Endometrium (tissue), 2 donors: Measurements from ENCODE around the gene PLAA.
A peak's percentile ranks its signal among the peaks of the same experiment; 100 is the strongest.
"Not testable (repeated sequence)": the region's sequence is repeated elsewhere in the genome, so short reads cannot be mapped to it uniquely, and the experiment has no call there.

Experiments
- FAIRE-seq: peaks from 2 replicates; lab custom pipeline; 2012; peaks lifted over from hg19 to GRCh38; lab: Jason Lieb, UNC
- donor health status: control.
- donor health status: control.

The PLAA gene

DNA sequence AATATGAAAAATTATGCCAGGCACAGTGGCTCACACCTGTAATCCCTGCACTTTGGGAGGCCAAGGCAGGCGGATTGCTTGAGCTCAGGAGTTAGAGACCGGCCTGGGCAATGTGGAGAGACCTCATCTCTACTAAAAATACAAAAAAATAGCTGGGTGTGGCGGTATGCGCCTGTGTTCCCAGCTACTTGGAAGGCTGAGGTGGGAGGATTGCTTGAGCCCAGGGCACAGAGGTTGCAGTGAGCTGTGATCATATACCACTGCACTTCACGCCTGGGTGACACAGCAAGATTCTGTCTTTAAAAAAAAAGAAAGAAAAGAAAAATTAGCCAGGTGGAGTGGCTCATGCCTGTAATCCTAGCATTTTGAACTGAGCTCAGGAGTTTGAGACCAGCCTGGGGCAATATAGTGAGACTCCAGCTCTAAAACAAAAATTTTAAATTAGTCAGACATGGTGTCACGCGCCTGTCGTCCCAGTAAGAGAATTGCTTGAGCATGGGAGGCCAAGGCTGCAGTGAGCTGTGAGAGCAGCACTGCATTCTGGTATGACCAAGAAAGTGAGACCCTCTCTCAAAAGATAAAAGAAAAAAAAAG lies 18.0 kb downstream of the PLAA start:
- FAIRE-seq, result no peak

GRCh38 chr9:26925609-26926008 lies 21.4 kb downstream of the PLAA start:
- FAIRE-seq, result no peak

- no peak for FAIRE-seq
Observed at GRCh38 chr9:26919698-26920097, 27.3 kb downstream of the PLAA start.

DNA sequence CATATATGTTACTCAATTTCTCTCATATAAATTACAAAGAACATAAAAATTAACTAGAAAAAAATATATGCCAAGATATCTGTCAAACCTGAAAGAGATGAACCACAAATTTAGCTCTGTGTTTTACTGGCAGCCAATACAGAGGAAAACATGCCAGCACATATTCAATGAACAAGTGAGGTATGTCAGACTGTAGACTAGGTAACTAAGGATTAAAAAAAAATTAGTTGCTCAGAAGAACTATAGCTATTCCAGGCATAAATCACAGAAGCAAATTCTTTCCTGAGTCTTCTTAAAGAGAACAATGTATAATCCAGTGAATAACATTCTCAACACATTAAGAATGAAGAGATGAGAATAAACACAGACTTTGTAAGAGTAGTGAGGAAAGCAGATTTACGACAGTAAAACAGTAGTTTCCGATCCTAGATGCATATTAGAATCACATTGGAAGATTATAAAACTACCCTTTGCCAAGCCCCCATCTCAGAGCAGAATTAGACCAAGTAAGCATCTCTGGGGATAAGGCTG lies 33.8 kb downstream of the PLAA start:
- no peak for FAIRE-seq

DNA sequence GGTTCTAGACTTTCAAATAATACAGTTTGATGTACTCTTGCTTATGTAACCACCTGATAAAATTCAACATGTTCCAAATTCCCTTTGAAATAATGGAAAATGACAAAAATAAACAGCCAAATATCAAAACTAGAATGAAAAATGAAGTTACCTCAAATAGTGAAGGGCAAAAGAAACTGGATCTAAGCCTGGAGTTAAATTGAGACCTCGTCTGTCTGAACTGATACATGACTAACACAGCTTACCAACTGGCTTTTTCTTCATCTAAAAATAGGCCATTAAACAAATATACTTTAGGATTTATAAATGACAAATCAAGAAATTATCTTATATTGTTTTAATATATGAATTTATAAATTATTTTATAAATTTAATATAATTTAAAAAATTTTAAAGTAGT lies 42.4 kb downstream of the PLAA start:
- FAIRE-seq, result peak; percentile 35

DNA sequence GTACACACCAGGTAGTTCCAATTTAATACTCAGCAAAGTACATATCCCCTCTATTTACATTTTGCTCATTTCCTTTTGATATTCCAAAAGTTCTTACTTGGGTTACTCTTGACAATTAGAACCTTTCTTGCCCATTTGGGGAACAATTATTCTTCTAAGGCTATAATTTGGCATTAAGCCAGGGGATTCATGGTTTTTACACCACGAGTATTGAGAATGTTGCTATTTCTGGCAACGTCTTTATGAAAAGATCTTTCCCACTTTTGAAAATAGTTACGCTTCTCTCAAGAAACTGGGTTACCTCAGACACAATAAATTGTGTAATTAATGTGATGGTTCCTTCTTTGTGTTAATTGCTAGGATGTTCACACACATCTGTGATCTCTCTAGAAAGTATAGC lies 43.0 kb downstream of the PLAA start:
- no peak for FAIRE-seq

- FAIRE-seq, result no peak
Observed at GRCh38 chr9:26893030-26893676, 53.9 kb downstream of the PLAA start.

GRCh38 chr9:26892251-26893029 lies 54.6 kb downstream of the PLAA start, which contains the start of gene CAAP1:
CAAP1 (minus strand) TSS chr9:26892802; CDS start chr9:26892715, 87 bp downstream.
- FAIRE-seq, result peak; percentile 72

- FAIRE-seq, result no peak
Observed at GRCh38 chr9:26891726-26892125, 55.3 kb downstream of the PLAA start.

DNA sequence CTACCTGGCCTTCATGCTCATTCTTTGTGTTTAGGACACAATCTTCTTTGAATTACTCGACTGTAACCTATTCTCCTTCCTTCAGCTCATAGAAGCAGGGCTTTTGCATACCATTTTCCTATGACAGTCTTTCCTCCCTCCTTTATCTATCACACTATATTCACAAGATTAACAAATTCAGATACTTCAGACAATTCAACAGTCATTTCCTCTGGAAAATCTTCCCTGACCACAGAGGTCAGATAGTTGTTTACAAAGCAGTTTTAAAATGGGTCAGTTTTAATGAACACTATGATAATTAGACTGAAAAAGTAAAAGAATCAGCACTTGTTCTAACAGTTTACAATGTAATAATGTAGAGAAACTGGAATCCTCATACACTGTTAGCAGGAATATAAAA lies 58.8 kb downstream of the PLAA start:
- FAIRE-seq, result no peak

DNA sequence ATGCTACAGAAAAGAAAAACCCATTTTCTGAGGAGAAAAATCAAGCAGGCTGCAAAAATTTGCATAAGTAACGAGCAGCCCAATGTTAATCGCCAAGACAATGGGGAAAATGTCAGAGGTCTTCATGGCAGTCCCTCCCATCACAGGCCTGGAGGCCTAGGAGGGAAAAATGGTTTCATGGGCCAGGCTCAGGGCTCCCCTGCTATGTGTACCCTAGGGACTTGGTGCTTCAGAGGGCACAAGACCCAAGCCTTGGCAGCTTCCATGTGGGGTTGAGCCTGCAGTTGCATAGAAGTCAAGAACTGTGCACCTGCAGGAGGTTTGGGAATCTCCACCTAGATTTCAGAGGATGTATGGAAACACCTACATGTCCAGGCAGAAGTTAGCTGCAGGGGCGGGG lies 64.9 kb downstream of the PLAA start:
- FAIRE-seq, result no peak

- FAIRE-seq, result no peak
Observed at GRCh38 chr9:26880262-26880661, 66.8 kb downstream of the PLAA start.

- not testable (repeated sequence) for FAIRE-seq
Observed at GRCh38 chr9:26875155-26875554, 71.9 kb downstream of the PLAA start.

GRCh38 chr9:26870292-26870691 lies 76.8 kb downstream of the PLAA start:
- no peak for FAIRE-seq

DNA sequence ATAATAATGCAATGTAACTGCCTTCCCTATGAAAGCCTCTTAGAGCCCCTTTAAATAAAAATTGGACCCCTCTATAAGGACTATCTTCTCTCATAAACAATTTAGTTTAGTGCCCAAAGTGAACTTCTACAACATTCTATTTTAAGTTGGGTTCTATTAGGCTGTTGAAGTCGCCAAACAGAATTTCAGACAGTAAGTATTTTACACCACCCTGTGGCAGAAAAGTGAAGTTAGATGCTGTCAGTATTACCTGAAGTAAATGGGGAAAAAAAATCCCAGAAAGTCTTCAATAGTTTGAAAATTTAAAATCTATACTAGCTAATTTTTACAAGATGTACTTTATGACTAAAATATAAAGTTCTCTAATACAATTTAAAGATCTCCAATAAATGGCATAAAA lies 84.0 kb downstream of the PLAA start:
- FAIRE-seq, result peak; percentile 78

- peak; percentile 37 for FAIRE-seq
Observed at GRCh38 chr9:26856413-26857032, 90.5 kb downstream of the PLAA start.
